SK-N-SH treated with all-trans-retinoic acid at 6 μM for 48 hours (cell line): ENCODE data around the gene DOCK2.

Experiments used
- ATAC-seq: fragments of 200-7000 bp; cut with Tn5 transposase; 3 replicates; pipeline ENCODE4 v1.9.1; 2020; ENCODE audit warnings: mild to moderate bottlenecking, moderate library complexity
- ARNTL ChIP-seq: fragments of 450-650 bp; formaldehyde crosslinking; IDR thresholded peaks from 2 replicates; pipeline ENCODE4 v1.5.0; 2020; ENCODE audit warnings: low read depth, mild to moderate bottlenecking, moderate library complexity, borderline replicate concordance
- BACH2 ChIP-seq: fragments of 250-450 bp; sonication (Bioruptor Pico); IDR thresholded peaks from 2 replicates; pipeline ENCODE4 v1.9.0; 2021; ENCODE audit warnings: mild to moderate bottlenecking, borderline replicate concordance
- CSDC2 ChIP-seq: fragments of 250-450 bp; sonication (Bioruptor Pico); IDR thresholded peaks from 2 replicates; pipeline ENCODE4 v1.5.0; 2020; ENCODE audit warnings: mild to moderate bottlenecking, moderate library complexity
- ESRRG ChIP-seq: fragments of 250-450 bp; sonication (Bioruptor Pico); IDR thresholded peaks from 2 replicates; pipeline ENCODE4 v1.6.1; 2021; ENCODE audit warnings: mild to moderate bottlenecking
- GLIS3 ChIP-seq: fragments of 250-450 bp; sonication (Bioruptor Pico); IDR thresholded peaks from 2 replicates; pipeline ENCODE4 v1.5.0; 2020; ENCODE audit warnings: mild to moderate bottlenecking, moderate library complexity
- ISL1 ChIP-seq: fragments of 250-450 bp; sonication (Bioruptor Pico); IDR thresholded peaks from 2 replicates; pipeline ENCODE4 v2.1.2; 2022; ENCODE audit warnings: mild to moderate bottlenecking, moderate library complexity
- OSR1 ChIP-seq: fragments of 250-450 bp; sonication (Bioruptor Pico); IDR thresholded peaks from 2 replicates; pipeline ENCODE4 v1.8.0; 2022; ENCODE audit warnings: moderate library complexity, mild to moderate bottlenecking, inconsistent platforms
- PATZ1 ChIP-seq: fragments of 250-450 bp; sonication (Bioruptor Pico); IDR thresholded peaks from 2 replicates; pipeline ENCODE4 v1.8.0; 2020; ENCODE audit warnings: mild to moderate bottlenecking, moderate library complexity, borderline replicate concordance
- PPARA ChIP-seq: fragments of 250-450 bp; sonication (Bioruptor Pico); IDR thresholded peaks from 2 replicates; pipeline ENCODE4 v1.5.0; 2020; ENCODE audit warnings: mild to moderate bottlenecking, borderline replicate concordance
- RARB ChIP-seq: fragments of 250-450 bp; sonication (Bioruptor Pico); IDR thresholded peaks from 2 replicates; pipeline ENCODE4 v1.8.0; 2021; ENCODE audit warnings: mild to moderate bottlenecking, moderate library complexity
- SNAI2 ChIP-seq: fragments of 250-450 bp; sonication (Bioruptor Pico); IDR thresholded peaks from 2 replicates; pipeline ENCODE4 v1.5.0; 2020; ENCODE audit warnings: mild to moderate bottlenecking, moderate library complexity
- TCF4 ChIP-seq: fragments of 250-450 bp; sonication (Bioruptor Pico); IDR thresholded peaks from 2 replicates; pipeline ENCODE4 v1.8.0; 2021; ENCODE audit warnings: mild to moderate bottlenecking, moderate library complexity, borderline replicate concordance
- TOX ChIP-seq: fragments of 250-450 bp; sonication (Bioruptor Pico); IDR thresholded peaks from 2 replicates; pipeline ENCODE4 v1.8.0; 2021; ENCODE audit warnings: mild to moderate bottlenecking, moderate library complexity, borderline replicate concordance
- ZC3H10 ChIP-seq: fragments of 250-450 bp; sonication (Bioruptor Pico); IDR thresholded peaks from 2 replicates; pipeline ENCODE4 v1.5.1; 2021; ENCODE audit warnings: mild to moderate bottlenecking, moderate library complexity
- ZFP3 ChIP-seq: fragments of 250-450 bp; sonication (Bioruptor Pico); IDR thresholded peaks from 2 replicates; pipeline ENCODE4 v1.5.0; 2020; ENCODE audit warnings: mild to moderate bottlenecking, moderate library complexity
- ZFP30 ChIP-seq: fragments of 450-650 bp; formaldehyde crosslinking; IDR thresholded peaks from 2 replicates; pipeline ENCODE4 v1.5.0; 2022; ENCODE audit warnings: mild to moderate bottlenecking, moderate library complexity
- ZNF565 ChIP-seq: fragments of 450-650 bp; formaldehyde crosslinking; conservative IDR thresholded peaks from 2 replicates; pipeline ENCODE4 v1.5.0; 2020; ENCODE audit warnings: low read depth, mild to moderate bottlenecking, moderate library complexity
- ZNF70 ChIP-seq: fragments of 450-650 bp; formaldehyde crosslinking; IDR thresholded peaks from 2 replicates; pipeline ENCODE4 v1.5.0; 2020; ENCODE audit warnings: mild to moderate bottlenecking, moderate library complexity
- ZNF8 ChIP-seq: fragments of 450-650 bp; formaldehyde crosslinking; IDR thresholded peaks from 2 replicates; pipeline ENCODE4 v1.5.0; 2020; ENCODE audit warnings: mild to moderate bottlenecking, moderate library complexity
- TF ChIP-seq, protein P1 (sequence below): fragments of 250-450 bp; sonication (Bioruptor Pico); IDR thresholded peaks from 2 replicates; pipeline ENCODE4 v1.8.0; 2021; ENCODE audit warnings: low read depth, mild to moderate bottlenecking, moderate library complexity, borderline replicate concordance
- TF ChIP-seq, protein P2 (sequence below): fragments of 250-450 bp; sonication (Bioruptor Pico); IDR thresholded peaks from 2 replicates; pipeline ENCODE4 v1.5.1; 2021; ENCODE audit warnings: mild to moderate bottlenecking, moderate library complexity
- TF ChIP-seq, protein P3 (sequence below): fragments of 250-450 bp; sonication (Bioruptor Pico); IDR thresholded peaks from 2 replicates; pipeline ENCODE4 v1.5.0; 2020; ENCODE audit warnings: mild to moderate bottlenecking, moderate library complexity
- TF ChIP-seq, protein P4 (sequence below): fragments of 250-450 bp; sonication (Bioruptor Pico); IDR thresholded peaks from 2 replicates; pipeline ENCODE4 v1.5.1; 2020; ENCODE audit warnings: low read depth, mild to moderate bottlenecking, moderate library complexity

Gene DOCK2

GRCh38 chr5:169627551-169627950, 9.5 kb upstream of the DOCK2 start:
- no peak for TF ChIP-seq SNAI2
- TF ChIP-seq, protein P1, sequence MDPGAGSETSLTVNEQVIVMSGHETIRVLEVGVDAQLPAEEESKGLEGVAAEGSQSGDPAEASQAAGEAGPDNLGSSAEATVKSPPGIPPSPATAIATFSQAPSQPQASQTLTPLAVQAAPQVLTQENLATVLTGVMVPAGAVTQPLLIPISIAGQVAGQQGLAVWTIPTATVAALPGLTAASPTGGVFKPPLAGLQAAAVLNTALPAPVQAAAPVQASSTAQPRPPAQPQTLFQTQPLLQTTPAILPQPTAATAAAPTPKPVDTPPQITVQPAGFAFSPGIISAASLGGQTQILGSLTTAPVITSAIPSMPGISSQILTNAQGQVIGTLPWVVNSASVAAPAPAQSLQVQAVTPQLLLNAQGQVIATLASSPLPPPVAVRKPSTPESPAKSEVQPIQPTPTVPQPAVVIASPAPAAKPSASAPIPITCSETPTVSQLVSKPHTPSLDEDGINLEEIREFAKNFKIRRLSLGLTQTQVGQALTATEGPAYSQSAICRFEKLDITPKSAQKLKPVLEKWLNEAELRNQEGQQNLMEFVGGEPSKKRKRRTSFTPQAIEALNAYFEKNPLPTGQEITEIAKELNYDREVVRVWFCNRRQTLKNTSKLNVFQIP (CRISPR knock-in tag): no peak
- no peak for TF ChIP-seq ZFP30 (CRISPR knock-in tag)
- TF ChIP-seq RARB: no peak
- no peak for TF ChIP-seq ARNTL
- TF ChIP-seq ZFP3: no peak
- no peak for TF ChIP-seq ESRRG (CRISPR knock-in tag)
- TF ChIP-seq ZNF70 (CRISPR knock-in tag): no peak
- TF ChIP-seq GLIS3: no peak
- no peak for TF ChIP-seq PPARA (CRISPR knock-in tag)
- TF ChIP-seq BACH2 (CRISPR knock-in tag): no peak
- no peak for TF ChIP-seq ZNF565
- TF ChIP-seq OSR1 (CRISPR knock-in tag): no peak
- TF ChIP-seq ZC3H10 (CRISPR knock-in tag): no peak
- no peak for TF ChIP-seq ISL1 (CRISPR knock-in tag)
- TF ChIP-seq TCF4 (CRISPR knock-in tag): no peak
- no peak for TF ChIP-seq PATZ1 (CRISPR knock-in tag)
- TF ChIP-seq, protein P2, sequence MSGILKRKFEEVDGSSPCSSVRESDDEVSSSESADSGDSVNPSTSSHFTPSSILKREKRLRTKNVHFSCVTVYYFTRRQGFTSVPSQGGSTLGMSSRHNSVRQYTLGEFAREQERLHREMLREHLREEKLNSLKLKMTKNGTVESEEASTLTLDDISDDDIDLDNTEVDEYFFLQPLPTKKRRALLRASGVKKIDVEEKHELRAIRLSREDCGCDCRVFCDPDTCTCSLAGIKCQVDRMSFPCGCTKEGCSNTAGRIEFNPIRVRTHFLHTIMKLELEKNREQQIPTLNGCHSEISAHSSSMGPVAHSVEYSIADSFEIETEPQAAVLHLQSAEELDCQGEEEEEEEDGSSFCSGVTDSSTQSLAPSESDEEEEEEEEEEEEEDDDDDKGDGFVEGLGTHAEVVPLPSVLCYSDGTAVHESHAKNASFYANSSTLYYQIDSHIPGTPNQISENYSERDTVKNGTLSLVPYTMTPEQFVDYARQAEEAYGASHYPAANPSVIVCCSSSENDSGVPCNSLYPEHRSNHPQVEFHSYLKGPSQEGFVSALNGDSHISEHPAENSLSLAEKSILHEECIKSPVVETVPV: no peak
- TF ChIP-seq, protein P3, sequence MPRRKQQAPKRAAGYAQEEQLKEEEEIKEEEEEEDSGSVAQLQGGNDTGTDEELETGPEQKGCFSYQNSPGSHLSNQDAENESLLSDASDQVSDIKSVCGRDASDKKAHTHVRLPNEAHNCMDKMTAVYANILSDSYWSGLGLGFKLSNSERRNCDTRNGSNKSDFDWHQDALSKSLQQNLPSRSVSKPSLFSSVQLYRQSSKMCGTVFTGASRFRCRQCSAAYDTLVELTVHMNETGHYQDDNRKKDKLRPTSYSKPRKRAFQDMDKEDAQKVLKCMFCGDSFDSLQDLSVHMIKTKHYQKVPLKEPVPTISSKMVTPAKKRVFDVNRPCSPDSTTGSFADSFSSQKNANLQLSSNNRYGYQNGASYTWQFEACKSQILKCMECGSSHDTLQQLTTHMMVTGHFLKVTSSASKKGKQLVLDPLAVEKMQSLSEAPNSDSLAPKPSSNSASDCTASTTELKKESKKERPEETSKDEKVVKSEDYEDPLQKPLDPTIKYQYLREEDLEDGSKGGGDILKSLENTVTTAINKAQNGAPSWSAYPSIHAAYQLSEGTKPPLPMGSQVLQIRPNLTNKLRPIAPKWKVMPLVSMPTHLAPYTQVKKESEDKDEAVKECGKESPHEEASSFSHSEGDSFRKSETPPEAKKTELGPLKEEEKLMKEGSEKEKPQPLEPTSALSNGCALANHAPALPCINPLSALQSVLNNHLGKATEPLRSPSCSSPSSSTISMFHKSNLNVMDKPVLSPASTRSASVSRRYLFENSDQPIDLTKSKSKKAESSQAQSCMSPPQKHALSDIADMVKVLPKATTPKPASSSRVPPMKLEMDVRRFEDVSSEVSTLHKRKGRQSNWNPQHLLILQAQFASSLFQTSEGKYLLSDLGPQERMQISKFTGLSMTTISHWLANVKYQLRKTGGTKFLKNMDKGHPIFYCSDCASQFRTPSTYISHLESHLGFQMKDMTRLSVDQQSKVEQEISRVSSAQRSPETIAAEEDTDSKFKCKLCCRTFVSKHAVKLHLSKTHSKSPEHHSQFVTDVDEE (CRISPR knock-in tag): no peak
- TF ChIP-seq, protein P4, sequence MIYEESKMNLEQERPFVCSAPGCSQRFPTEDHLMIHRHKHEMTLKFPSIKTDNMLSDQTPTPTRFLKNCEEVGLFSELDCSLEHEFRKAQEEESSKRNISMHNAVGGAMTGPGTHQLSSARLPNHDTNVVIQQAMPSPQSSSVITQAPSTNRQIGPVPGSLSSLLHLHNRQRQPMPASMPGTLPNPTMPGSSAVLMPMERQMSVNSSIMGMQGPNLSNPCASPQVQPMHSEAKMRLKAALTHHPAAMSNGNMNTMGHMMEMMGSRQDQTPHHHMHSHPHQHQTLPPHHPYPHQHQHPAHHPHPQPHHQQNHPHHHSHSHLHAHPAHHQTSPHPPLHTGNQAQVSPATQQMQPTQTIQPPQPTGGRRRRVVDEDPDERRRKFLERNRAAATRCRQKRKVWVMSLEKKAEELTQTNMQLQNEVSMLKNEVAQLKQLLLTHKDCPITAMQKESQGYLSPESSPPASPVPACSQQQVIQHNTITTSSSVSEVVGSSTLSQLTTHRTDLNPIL: no peak
- no peak for ATAC-seq

GRCh38 chr5:169628892-169629291, 8.2 kb upstream of the DOCK2 start:
- no peak for TF ChIP-seq ISL1 (CRISPR knock-in tag)
- no peak for TF ChIP-seq ZFP3
- TF ChIP-seq, protein P3 (CRISPR knock-in tag): no peak
- TF ChIP-seq, protein P2: no peak
- no peak for TF ChIP-seq ZNF565
- TF ChIP-seq TOX: no peak
- no peak for TF ChIP-seq ESRRG (CRISPR knock-in tag)
- no peak for TF ChIP-seq PPARA (CRISPR knock-in tag)
- TF ChIP-seq ZNF70 (CRISPR knock-in tag): no peak
- TF ChIP-seq GLIS3: no peak
- no peak for TF ChIP-seq ZNF8 (CRISPR knock-in tag)
- no peak for TF ChIP-seq TCF4 (CRISPR knock-in tag)
- TF ChIP-seq, protein P4: no peak
- TF ChIP-seq RARB: no peak
- TF ChIP-seq ARNTL: no peak
- TF ChIP-seq SNAI2: no peak
- no peak for TF ChIP-seq ZFP30 (CRISPR knock-in tag)
- TF ChIP-seq CSDC2: no peak
- TF ChIP-seq ZC3H10 (CRISPR knock-in tag): no peak
- ATAC-seq: no peak
